Vagina (tissue), 2 donors: ENCODE data around the gene NEK9.

Source experiments
- CTCF ChIP-seq, 3 experiments: fragments of 450-650 bp in 2 of 3; fragments of 200-600 bp in 1 of 3; sonication (generic) in 1 of 3; IDR thresholded peaks; one replicate each; pipeline ENCODE4 v1.5.1; 2017 to 2019; ENCODE audit warnings: antibody characterized with exemption in 3 of 3, mild to moderate bottlenecking in 2 of 3, moderate library complexity in 2 of 3
- POLR2A ChIP-seq, 2 donors: fragments of 450-650 bp; IDR thresholded peaks; one replicate each; pipeline ENCODE4 v1.6.1; 2017; ENCODE audit warnings: antibody characterized with exemption in 2 of 2, mild to moderate bottlenecking in 2 of 2, moderate library complexity in 2 of 2

- no peak for TF ChIP-seq POLR2A (IDR thresholded peaks at IDR 0.05)
- TF ChIP-seq CTCF (IDR thresholded peaks at IDR 0.05), result no peak
These were observed 72.4 kb downstream of the NEK9 start for GRCh38 chr14:75054421-75054820.
